HepG2 (cell line): ENCODE results near the gene CYCS.

Experiments
- CBX5 ChIP-seq: sonication (generic); formaldehyde crosslinking; IDR thresholded peaks from 2 replicates; pipeline ENCODE4 v1.4.0; 2020; ENCODE audit warnings: missing genetic modification reagents, borderline replicate concordance
- ZNF274 ChIP-seq: sonication (generic); formaldehyde crosslinking; IDR thresholded peaks from 2 replicates; pipeline ENCODE4 v1.5.1; 2020; ENCODE audit warnings: mild to moderate bottlenecking, missing genetic modification reagents

- no peak for TF ChIP-seq CBX5 (CRISPR knock-in tag)
- TF ChIP-seq ZNF274 (CRISPR knock-in tag), result no peak
Measured at GRCh38 chr7:25148772-25149575, 23.9 kb upstream of the CYCS start.
